ENCODE results near the gene PDIA4.

The PDIA4 gene

GRCh38 chr7:148967602-148968001, 60.7 kb downstream of the PDIA4 start:
- DNase-seq (ENCODE audit: low read depth) = no peak

GRCh38 chr7:148967032-148967372, 61.3 kb downstream of the PDIA4 start:
- no peak for DNase-seq (ENCODE audit: low read depth)

- no peak for DNase-seq (ENCODE audit: low read depth)
Observed at GRCh38 chr7:148964483-148965267, 63.6 kb downstream of the PDIA4 start.

GRCh38 chr7:148963583-148964482, 64.5 kb downstream of the PDIA4 start:
- DNase-seq (ENCODE audit: low read depth) = no peak

GRCh38 chr7:148962823-148963582, 65.3 kb downstream of the PDIA4 start:
- DNase-seq (ENCODE audit: low read depth) = peak; percentile 36

GRCh38 chr7:148962440-148962822, 65.9 kb downstream of the PDIA4 start:
- no peak for DNase-seq (ENCODE audit: low read depth)

GRCh38 chr7:148959726-148960125, 68.6 kb downstream of the PDIA4 start:
- no peak for DNase-seq (ENCODE audit: low read depth)

GRCh38 chr7:148958061-148958460, 70.2 kb downstream of the PDIA4 start:
- no peak for DNase-seq (ENCODE audit: low read depth)

GRCh38 chr7:148954766-148955165, 73.5 kb downstream of the PDIA4 start:
- no peak for DNase-seq (ENCODE audit: low read depth)

- DNase-seq (ENCODE audit: low read depth) = no peak
Observed at GRCh38 chr7:148953676-148954075, 74.6 kb downstream of the PDIA4 start.

Measured in T follicular helper cell (primary cell).